GM12874 (cell line): ENCODE results near the gene SPARCL1.

Experiments
- TF ChIP-seq, protein P1 (sequence below): IDR thresholded peaks from 2 replicates; pipeline ENCODE4 v1.5.1; 2011; ENCODE audit warnings: low read depth, mild to moderate bottlenecking, control low read depth, low read length, moderate library complexity; ENCODE audit not compliant: insufficient read depth

Gene SPARCL1

DNA sequence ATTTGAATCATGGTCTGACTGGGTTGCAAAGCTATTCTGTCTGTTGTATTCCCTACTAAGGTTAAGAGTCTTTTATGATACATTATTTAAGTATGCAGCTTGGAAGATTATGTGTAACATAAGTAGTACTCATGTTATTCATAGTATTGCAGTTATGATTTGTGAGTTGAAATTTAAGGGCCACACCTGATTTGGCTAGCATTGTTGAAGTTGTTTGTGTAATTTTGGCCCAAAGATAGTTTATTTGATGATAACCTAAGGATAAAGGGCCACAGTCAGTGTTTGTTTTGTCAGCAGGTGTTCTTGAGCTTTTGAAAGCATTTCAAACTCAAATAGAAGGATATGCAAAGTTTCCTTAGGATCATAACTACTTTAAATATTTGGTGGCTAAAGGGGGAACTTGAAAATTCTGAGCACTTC, 67.9 kb downstream of the SPARCL1 start:
- TF ChIP-seq, protein P1, sequence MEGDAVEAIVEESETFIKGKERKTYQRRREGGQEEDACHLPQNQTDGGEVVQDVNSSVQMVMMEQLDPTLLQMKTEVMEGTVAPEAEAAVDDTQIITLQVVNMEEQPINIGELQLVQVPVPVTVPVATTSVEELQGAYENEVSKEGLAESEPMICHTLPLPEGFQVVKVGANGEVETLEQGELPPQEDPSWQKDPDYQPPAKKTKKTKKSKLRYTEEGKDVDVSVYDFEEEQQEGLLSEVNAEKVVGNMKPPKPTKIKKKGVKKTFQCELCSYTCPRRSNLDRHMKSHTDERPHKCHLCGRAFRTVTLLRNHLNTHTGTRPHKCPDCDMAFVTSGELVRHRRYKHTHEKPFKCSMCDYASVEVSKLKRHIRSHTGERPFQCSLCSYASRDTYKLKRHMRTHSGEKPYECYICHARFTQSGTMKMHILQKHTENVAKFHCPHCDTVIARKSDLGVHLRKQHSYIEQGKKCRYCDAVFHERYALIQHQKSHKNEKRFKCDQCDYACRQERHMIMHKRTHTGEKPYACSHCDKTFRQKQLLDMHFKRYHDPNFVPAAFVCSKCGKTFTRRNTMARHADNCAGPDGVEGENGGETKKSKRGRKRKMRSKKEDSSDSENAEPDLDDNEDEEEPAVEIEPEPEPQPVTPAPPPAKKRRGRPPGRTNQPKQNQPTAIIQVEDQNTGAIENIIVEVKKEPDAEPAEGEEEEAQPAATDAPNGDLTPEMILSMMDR, result no peak

DNA sequence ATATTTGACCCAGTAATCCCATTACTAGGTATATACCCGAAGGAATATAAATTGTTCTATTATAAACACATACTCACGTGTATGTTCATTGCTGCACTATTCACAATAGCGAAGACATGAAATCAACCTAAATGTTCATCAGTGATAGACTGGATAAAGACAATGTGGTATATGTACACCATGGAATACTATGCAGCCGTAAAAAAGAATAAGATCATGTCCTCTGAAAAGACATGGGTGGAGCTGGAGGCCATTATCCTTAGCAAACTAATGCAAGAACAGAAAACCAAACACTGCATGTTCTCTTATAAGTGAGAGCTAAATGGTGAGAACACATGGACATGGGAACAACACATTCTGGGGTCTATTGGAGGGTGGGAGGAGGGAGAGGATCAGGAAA, 70.3 kb downstream of the SPARCL1 start:
- TF ChIP-seq, protein P1, result no peak

DNA sequence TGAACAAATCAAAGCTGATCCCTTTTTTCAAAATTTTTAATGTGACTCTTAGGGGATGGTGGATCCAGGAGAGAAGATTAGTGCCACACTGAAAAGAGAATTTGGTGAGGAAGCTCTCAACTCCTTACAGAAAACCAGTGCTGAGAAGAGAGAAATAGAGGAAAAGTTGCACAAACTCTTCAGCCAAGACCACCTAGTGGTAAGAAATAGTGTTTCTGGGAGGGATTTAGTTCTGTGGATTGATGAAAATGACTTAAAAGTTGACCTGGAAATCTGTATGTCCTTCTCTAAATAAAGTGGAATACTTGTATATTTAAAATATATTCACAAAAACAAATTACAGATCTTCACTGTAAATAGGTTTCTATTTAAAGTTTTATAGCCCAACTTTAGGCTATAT, 77.6 kb downstream of the SPARCL1 start:
- TF ChIP-seq, protein P1, result no peak

DNA sequence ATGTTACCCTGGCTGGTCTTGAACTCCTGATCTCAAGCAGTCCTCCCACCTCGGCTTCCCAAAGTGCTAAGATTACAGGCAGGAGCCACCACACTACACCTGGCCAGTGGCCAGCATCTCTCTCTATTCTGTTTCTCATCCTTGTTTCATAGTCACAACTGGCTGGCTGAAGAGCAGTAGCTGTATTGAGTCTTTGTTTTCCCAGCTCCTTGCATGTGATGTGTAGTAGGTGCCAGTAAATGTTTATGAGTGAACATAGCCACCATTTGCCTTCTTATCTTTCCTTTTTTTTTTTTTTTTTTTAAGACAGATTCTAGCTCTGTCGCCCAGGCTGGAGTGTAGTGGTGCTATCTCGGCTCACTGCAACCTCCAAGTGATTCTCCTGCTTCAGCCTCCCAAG, 83.2 kb downstream of the SPARCL1 start:
- TF ChIP-seq, protein P1, result no peak

DNA sequence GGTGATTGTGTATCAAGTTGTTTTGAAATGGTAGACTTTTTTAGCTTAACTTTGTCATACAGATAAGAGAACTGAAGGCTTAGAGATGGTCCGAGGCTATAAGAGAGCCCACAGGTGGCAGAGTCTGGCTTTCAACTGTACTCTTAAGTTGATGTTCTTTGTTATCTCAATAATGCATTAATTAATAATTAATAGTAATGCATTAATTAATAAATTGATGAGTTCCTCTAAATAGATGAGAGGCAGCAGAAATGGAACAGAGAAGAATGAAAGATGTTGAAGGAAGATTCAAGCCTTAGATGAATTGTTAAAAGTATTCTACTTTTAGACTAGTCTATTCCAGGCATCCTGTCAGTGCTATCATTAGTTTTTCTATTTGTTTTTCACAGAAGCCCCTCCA, 84.4 kb downstream of the SPARCL1 start:
- TF ChIP-seq, protein P1, result no peak

DNA sequence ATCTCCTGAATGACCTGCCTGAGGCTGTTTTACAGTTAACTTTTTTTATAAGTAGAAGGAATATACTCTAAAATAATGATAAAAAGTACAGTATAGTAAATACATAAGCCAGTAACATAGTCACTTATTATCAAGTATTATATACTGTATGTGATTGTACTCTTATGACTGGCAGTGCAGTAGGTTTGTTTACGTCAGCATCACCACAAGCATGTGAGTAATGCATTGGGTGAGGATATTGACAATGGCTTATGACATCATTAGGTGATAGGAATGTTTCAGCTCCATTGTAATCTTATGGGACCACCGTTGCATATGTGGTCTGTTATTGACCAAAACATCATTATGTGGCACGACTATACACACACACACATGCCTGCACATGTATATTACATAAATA, 86.3 kb downstream of the SPARCL1 start:
- TF ChIP-seq, protein P1, result no peak

DNA sequence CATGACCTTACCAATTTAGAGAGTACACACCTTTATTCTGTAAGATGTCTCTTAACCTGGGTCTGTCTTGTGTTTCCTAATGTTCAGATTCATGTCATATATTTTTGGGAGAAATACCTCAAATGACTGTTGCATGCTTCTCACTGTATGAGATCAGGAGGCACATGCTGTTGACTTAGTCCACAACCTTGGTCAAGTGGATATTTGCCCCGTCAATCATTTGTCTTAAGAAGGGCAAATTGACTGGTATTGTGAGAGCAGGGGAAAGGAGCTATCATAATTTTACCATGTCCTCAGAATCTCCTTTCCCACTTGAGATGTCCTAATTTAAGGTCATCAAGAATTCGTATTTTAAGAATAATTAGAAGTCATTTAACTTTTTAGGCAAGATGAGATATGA, 95.8 kb downstream of the SPARCL1 start:
- TF ChIP-seq, protein P1, result no peak

DNA sequence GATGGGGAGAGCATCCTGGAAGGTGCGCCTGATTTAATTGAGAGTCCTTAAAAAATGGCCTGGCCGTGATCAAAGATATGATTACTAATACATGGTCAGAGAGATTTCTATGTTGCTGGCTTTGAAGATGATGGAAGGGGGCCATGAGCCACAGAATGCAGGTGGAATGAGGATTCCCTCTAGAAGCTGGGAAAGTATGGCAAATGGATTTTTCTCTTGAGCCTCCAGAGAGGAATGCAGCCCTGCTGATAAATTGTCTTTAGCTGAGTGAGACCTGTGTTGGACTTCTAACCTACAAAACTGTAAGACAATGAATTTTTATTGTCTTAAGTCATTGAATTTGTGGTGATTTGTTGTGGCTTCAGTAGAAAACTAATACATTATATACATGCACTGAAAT, 99.1 kb downstream of the SPARCL1 start:
- TF ChIP-seq, protein P1, result no peak
